ENCODE data around the gene RPTOR. TPM values are rescaled to one million over a fixed set of nuclear protein-coding genes. Genes with fewer than 3 reads are reported as not detected.

Gene RPTOR
- polyA plus RNA-seq, 1 donor (not counting 4 experiments of a cell fraction or from before 2014, with no cell fraction given): 4.0 TPM

DNA sequence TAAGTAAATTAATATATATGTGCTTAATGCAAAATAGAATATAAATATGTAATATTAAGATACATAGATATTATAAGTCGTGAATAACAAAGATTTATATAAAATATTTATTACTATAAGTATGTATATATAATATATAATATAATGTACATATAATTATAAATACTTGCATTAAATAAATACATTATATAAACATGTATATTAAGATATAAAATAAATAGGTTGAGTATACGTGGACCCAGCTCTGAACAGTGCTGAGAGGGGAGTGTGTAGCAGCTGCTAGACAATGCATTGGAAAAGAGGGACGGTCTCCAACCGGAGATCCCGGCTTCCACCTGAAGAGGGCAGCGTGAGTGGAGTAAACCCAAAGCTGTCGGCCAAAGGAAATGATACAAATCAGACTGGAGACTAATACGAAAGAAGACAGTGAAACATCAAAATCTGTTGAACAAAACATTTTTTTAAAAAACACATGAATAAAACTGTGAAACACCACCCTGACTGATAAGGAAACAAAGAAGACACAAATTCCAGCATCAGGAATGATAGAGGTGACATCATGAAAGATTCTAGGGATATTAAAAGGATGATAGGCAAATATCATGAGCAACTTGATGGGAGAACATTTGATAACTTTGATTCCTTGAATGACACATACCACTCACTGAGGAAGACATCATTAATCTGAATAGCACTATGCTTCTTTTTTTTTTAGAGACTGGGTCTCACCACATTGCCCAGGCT is 321.6 kb downstream of the RPTOR start:
- TF ChIP-seq, protein P1, sequence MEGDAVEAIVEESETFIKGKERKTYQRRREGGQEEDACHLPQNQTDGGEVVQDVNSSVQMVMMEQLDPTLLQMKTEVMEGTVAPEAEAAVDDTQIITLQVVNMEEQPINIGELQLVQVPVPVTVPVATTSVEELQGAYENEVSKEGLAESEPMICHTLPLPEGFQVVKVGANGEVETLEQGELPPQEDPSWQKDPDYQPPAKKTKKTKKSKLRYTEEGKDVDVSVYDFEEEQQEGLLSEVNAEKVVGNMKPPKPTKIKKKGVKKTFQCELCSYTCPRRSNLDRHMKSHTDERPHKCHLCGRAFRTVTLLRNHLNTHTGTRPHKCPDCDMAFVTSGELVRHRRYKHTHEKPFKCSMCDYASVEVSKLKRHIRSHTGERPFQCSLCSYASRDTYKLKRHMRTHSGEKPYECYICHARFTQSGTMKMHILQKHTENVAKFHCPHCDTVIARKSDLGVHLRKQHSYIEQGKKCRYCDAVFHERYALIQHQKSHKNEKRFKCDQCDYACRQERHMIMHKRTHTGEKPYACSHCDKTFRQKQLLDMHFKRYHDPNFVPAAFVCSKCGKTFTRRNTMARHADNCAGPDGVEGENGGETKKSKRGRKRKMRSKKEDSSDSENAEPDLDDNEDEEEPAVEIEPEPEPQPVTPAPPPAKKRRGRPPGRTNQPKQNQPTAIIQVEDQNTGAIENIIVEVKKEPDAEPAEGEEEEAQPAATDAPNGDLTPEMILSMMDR (optimal IDR thresholded peaks at IDR 0.05 in 1 of 3, IDR thresholded peaks at IDR 0.05 in 1 of 3, conservative IDR thresholded peaks at IDR 0.05 in 1 of 3; ENCODE audit: extremely low read depth in 1 of 3, insufficient read depth in 2 of 3, low read length in 3 of 3): peak; percentile 71 to 85 (median 80)
- TF ChIP-seq EZH2 (IDR thresholded peaks at IDR 0.05; ENCODE audit: low read length): no peak
- Histone ChIP-seq H2AFZ (ENCODE audit: control insufficient read depth, low read length) (no peak overlapping the region), H3K4me2 (ENCODE audit: control insufficient read depth, extremely low read depth, insufficient read depth, low read depth, low read length) (no peak overlapping the region), H3K9me1 (ENCODE audit: control insufficient read depth, extremely low read depth, insufficient read depth, low read length) (no peaks in the 10 kb centered on the region), H4K20me1 (ENCODE audit: control insufficient read depth, extremely low read depth, insufficient read depth, low read length) (no peaks in the 10 kb centered on the region), H3K36me3 (ENCODE audit: control insufficient read depth in 2 of 2, extremely low read depth in 1 of 2, insufficient read depth in 2 of 2, low read length in 2 of 2) (no peaks in the 10 kb centered on the region), H3K27me3 (ENCODE audit: control insufficient read depth, extremely low read depth, insufficient read depth, low read length) (no peaks in the 10 kb centered on the region), H3K79me2 (ENCODE audit: control insufficient read depth, insufficient read depth, low read length) (no peaks in the 10 kb centered on the region), H3K4me3 (ENCODE audit: control insufficient read depth in 2 of 3, extremely low read depth in 1 of 3, insufficient read depth in 2 of 3, low read depth in 1 of 3, low read length in 3 of 3) (no peak overlapping the region), H3K9me3 (ENCODE audit: control insufficient read depth, low read depth, low read length) (no peaks in the 10 kb centered on the region), H3K27ac (ENCODE audit: control insufficient read depth, insufficient read depth, low read length) (no peak overlapping the region), H3K9ac (ENCODE audit: control insufficient read depth, extremely low read depth, insufficient read depth, low read length) (no peak overlapping the region), H3K4me1 (ENCODE audit: control insufficient read depth, extremely low read depth, insufficient read depth, low read length) (peaks cover 19% of the 10 kb centered on the region)
- no peak for DNase-seq (ENCODE audit: low read depth, low spot score)
- dilution Hi-C loops (cut with MboI; ENCODE audit: extremely low pct_ligation_motif_present, low sequenced_read_pairs): no loop called here
- FAIRE-seq: peak; percentile 90

DNA sequence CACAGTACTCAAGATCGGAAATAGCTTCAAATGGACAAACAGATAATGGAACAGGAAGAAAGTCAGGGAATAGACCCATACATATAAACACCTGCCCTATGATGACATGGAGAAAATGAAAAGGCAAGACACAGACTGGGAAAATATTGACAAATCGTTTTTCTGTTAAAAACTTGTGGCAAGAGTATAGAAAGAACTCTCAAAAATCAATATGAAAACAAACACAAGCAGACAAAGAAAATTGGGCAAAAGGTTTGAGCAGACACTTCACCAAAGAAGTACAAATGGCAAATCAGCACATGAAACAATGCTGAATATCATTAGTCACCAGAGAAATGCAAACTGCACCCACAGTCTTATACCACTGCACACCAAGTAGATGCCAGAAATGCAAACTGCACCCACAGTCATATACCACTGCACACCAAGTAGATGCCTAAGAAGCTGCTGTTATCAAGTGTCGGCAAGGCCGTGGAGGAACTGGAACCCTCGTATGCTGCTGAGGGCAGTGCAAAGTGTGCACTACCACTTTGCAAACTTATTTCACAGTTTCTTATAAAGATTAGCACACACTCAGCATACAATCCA is 323.5 kb downstream of the RPTOR start:
- Histone ChIP-seq H3K27me3 (ENCODE audit: control insufficient read depth, extremely low read depth, insufficient read depth, low read length) (no peaks in the 10 kb centered on the region), H3K4me3 (ENCODE audit: control insufficient read depth in 2 of 3, extremely low read depth in 1 of 3, insufficient read depth in 2 of 3, low read depth in 1 of 3, low read length in 3 of 3) (no peak overlapping the region), H3K36me3 (ENCODE audit: control insufficient read depth in 2 of 2, extremely low read depth in 1 of 2, insufficient read depth in 2 of 2, low read length in 2 of 2) (no peaks in the 10 kb centered on the region), H3K27ac (ENCODE audit: control insufficient read depth, insufficient read depth, low read length) (no peak overlapping the region), H4K20me1 (ENCODE audit: control insufficient read depth, extremely low read depth, insufficient read depth, low read length) (no peaks in the 10 kb centered on the region), H3K4me2 (ENCODE audit: control insufficient read depth, extremely low read depth, insufficient read depth, low read depth, low read length) (no peak overlapping the region), H3K9ac (ENCODE audit: control insufficient read depth, extremely low read depth, insufficient read depth, low read length) (no peak overlapping the region), H3K4me1 (ENCODE audit: control insufficient read depth, extremely low read depth, insufficient read depth, low read length) (peaks cover 6% of the 10 kb centered on the region), H2AFZ (ENCODE audit: control insufficient read depth, low read length) (no peak overlapping the region), H3K9me3 (ENCODE audit: control insufficient read depth, low read depth, low read length) (no peaks in the 10 kb centered on the region), H3K9me1 (ENCODE audit: control insufficient read depth, extremely low read depth, insufficient read depth, low read length) (no peaks in the 10 kb centered on the region), H3K79me2 (ENCODE audit: control insufficient read depth, insufficient read depth, low read length) (no peaks in the 10 kb centered on the region)
- FAIRE-seq: no peak
- TF ChIP-seq EZH2 (IDR thresholded peaks at IDR 0.05; ENCODE audit: low read length): no peak
- TF ChIP-seq, protein P1 (optimal IDR thresholded peaks at IDR 0.05 in 1 of 3, IDR thresholded peaks at IDR 0.05 in 1 of 3, conservative IDR thresholded peaks at IDR 0.05 in 1 of 3; ENCODE audit: extremely low read depth in 1 of 3, insufficient read depth in 2 of 3, low read length in 3 of 3): no peak
- dilution Hi-C loops (cut with MboI; ENCODE audit: extremely low pct_ligation_motif_present, low sequenced_read_pairs): no loop called here
- DNase-seq (ENCODE audit: low read depth, low spot score): no peak

Measured in keratinocyte (primary cell).